Nephron progenitor cell (in vitro differentiated cells): ENCODE data around the gene TAPT1.
A peak's percentile ranks its signal among the peaks of the same experiment; 100 is the strongest.

Experiments used
- DNase-seq: peaks from one replicate; pipeline ENCODE4 v3.0.0; 2021
- H3K27ac Mint-ChIP-seq: 2 replicates; pipeline ENCODE4 v1.8.0; 2021; ENCODE audit warnings: mild to moderate bottlenecking, moderate library complexity, mixed read lengths
- H3K27me3 Mint-ChIP-seq: 2 replicates; pipeline ENCODE4 v1.8.0; 2021; ENCODE audit warnings: mild to moderate bottlenecking, low read depth, mixed read lengths; ENCODE audit not compliant: poor library complexity
- H3K36me3 Mint-ChIP-seq: 2 replicates; pipeline ENCODE4 v1.8.0; 2021; ENCODE audit warnings: low read depth, mixed read lengths
- H3K4me1 Mint-ChIP-seq: 2 replicates; pipeline ENCODE4 v1.8.0; 2021; ENCODE audit warnings: mixed read lengths
- H3K4me3 Mint-ChIP-seq: 2 replicates; pipeline ENCODE4 v1.8.0; 2021; ENCODE audit warnings: mild to moderate bottlenecking, moderate library complexity, mixed read lengths
- H3K9me3 Mint-ChIP-seq: 2 replicates; pipeline ENCODE4 v1.8.0; 2021; ENCODE audit warnings: mild to moderate bottlenecking, moderate library complexity, mixed read lengths
- CTCF ChIP-seq: fragments of 200-600 bp; sonication (generic); IDR thresholded peaks from 2 replicates; pipeline ENCODE4 v1.5.0; 2021; ENCODE audit warnings: antibody characterized with exemption

The TAPT1 gene

GRCh38 chr4:16253127-16253960, 27.1 kb upstream of the TAPT1 start:
- no peak overlapping the region for H3K4me3 Mint-ChIP-seq
- no peaks in the 10 kb centered on the region for H3K27me3 Mint-ChIP-seq
- H3K4me1 Mint-ChIP-seq = peaks cover 24% of the 10 kb centered on the region
- no peak overlapping the region for H3K27ac Mint-ChIP-seq
- no peak for DNase-seq
- TF ChIP-seq CTCF = no peak
- no peaks in the 10 kb centered on the region for H3K9me3 Mint-ChIP-seq
- peaks cover 92% of the 10 kb centered on the region for H3K36me3 Mint-ChIP-seq

- no peak for TF ChIP-seq CTCF
- DNase-seq = no peak
- Mint-ChIP-seq H3K27me3 (peaks cover 2% of the 10 kb centered on the region), H3K9me3 (no peaks in the 10 kb centered on the region), H3K4me3 (no peak overlapping the region), H3K36me3 (peaks cover 97% of the 10 kb centered on the region), H3K4me1 (peaks cover 17% of the 10 kb centered on the region), H3K27ac (peak overlapping the region; percentile 78)
Observed at GRCh38 chr4:16250661-16251365, 24.5 kb upstream of the TAPT1 start.

GRCh38 chr4:16248605-16249004, 22.3 kb upstream of the TAPT1 start:
- H3K27me3 Mint-ChIP-seq = peaks cover 2% of the 10 kb centered on the region

GRCh38 chr4:16245241-16245640, 19.0 kb upstream of the TAPT1 start:
- H3K9me3 Mint-ChIP-seq = peaks cover 6% of the 10 kb centered on the region
- peaks cover 6% of the 10 kb centered on the region for H3K27me3 Mint-ChIP-seq
- TF ChIP-seq CTCF = no peak
- DNase-seq = no peak
- H3K4me1 Mint-ChIP-seq = peaks cover 2% of the 10 kb centered on the region
- no peak overlapping the region for H3K4me3 Mint-ChIP-seq
- H3K36me3 Mint-ChIP-seq = peaks cover 93% of the 10 kb centered on the region
- H3K27ac Mint-ChIP-seq = no peak overlapping the region

More at GRCh38 chr4:16248605-16249004, 22.3 kb upstream of the TAPT1 start:
- Mint-ChIP-seq H3K4me1 (peaks cover 17% of the 10 kb centered on the region), H3K4me3 (no peak overlapping the region), H3K36me3 (peaks cover 97% of the 10 kb centered on the region), H3K27ac (no peak overlapping the region), H3K9me3 (no peaks in the 10 kb centered on the region)
- no peak for TF ChIP-seq CTCF
- no peak for DNase-seq

- H3K4me1 Mint-ChIP-seq = peaks cover 5% of the 10 kb centered on the region
- peaks cover 6% of the 10 kb centered on the region for H3K27me3 Mint-ChIP-seq
- H3K4me3 Mint-ChIP-seq = no peak overlapping the region
- peaks cover 80% of the 10 kb centered on the region for H3K36me3 Mint-ChIP-seq
- no peak for DNase-seq
- H3K9me3 Mint-ChIP-seq = peaks cover 6% of the 10 kb centered on the region
- TF ChIP-seq CTCF = no peak
- peak overlapping the region; percentile 87 for H3K27ac Mint-ChIP-seq
Observed at GRCh38 chr4:16243285-16243684, 17.0 kb upstream of the TAPT1 start.
